Measurements from ENCODE around the gene COG6.

The COG6 gene

GRCh38 chr13:39655569-39656324 lies at the start of gene COG6:
Gene COG6, plus strand, starts transcription at chr13:39655662. Its CDS starts 65 bp downstream, at chr13:39655727.
- peak within 1 kb of the TSS; percentile 46 for H3K27ac Mint-ChIP-seq
- TF ChIP-seq, protein P1, sequence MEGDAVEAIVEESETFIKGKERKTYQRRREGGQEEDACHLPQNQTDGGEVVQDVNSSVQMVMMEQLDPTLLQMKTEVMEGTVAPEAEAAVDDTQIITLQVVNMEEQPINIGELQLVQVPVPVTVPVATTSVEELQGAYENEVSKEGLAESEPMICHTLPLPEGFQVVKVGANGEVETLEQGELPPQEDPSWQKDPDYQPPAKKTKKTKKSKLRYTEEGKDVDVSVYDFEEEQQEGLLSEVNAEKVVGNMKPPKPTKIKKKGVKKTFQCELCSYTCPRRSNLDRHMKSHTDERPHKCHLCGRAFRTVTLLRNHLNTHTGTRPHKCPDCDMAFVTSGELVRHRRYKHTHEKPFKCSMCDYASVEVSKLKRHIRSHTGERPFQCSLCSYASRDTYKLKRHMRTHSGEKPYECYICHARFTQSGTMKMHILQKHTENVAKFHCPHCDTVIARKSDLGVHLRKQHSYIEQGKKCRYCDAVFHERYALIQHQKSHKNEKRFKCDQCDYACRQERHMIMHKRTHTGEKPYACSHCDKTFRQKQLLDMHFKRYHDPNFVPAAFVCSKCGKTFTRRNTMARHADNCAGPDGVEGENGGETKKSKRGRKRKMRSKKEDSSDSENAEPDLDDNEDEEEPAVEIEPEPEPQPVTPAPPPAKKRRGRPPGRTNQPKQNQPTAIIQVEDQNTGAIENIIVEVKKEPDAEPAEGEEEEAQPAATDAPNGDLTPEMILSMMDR (IDR thresholded peaks at IDR 0.05): no peak
- DNase-seq: peak; percentile 94
- H3K27me3 Mint-ChIP-seq (ENCODE audit: low read depth, poor library complexity): peaks cover 10% of the 10 kb centered on the region
- H3K36me3 Mint-ChIP-seq (ENCODE audit: low read depth): peaks cover 15% of the 10 kb centered on the region
- H3K9me3 Mint-ChIP-seq: peaks cover 12% of the 10 kb centered on the region
- H3K4me1 Mint-ChIP-seq: peaks cover 18% of the 10 kb centered on the region
- peak within 1 kb of the TSS; percentile 99 for H3K4me3 Mint-ChIP-seq

GRCh38 chr13:39605677-39606320 lies 49.7 kb upstream of the COG6 start:
- Mint-ChIP-seq H3K4me1 (peaks cover 28% of the 10 kb centered on the region), H3K36me3 (ENCODE audit: low read depth) (no peaks in the 10 kb centered on the region), H3K4me3 (no peak overlapping the region), H3K27me3 (ENCODE audit: low read depth, poor library complexity) (peaks cover 3% of the 10 kb centered on the region), H3K27ac (no peak overlapping the region), H3K9me3 (no peaks in the 10 kb centered on the region)
- DNase-seq: no peak
- TF ChIP-seq, protein P1 (IDR thresholded peaks at IDR 0.05): no peak

DNA sequence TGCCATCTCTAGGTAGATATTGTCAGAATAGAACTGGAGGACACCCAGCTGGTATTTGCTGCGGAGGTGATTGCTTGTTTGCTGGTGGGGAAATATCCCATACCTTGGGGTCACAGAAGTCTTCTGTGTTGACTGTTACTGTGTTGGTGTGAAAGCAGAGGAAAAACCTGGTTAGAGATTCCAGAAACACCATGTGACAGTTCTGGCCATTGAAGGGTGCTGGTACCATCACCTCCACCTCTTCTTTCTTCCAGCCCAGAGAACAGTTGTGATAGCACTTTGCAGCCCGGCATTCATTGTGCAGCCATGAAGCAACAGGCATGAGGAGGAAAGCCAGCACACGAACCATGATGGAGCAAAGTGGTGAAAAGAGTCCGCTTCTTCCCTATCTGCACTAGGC lies 47.6 kb upstream of the COG6 start:
- peaks cover 11% of the 10 kb centered on the region for H3K4me1 Mint-ChIP-seq
- no peak overlapping the region for H3K4me3 Mint-ChIP-seq
- H3K27ac Mint-ChIP-seq: no peak overlapping the region
- no peak for DNase-seq
- no peaks in the 10 kb centered on the region for H3K9me3 Mint-ChIP-seq
- TF ChIP-seq, protein P1 (IDR thresholded peaks at IDR 0.05): no peak
- no peaks in the 10 kb centered on the region for H3K36me3 Mint-ChIP-seq (ENCODE audit: low read depth)
- H3K27me3 Mint-ChIP-seq (ENCODE audit: low read depth, poor library complexity): no peaks in the 10 kb centered on the region

- no peaks in the 10 kb centered on the region for H3K4me1 Mint-ChIP-seq
- DNase-seq: peak; percentile 76
- no peaks in the 10 kb centered on the region for H3K36me3 Mint-ChIP-seq (ENCODE audit: low read depth)
- no peak overlapping the region for H3K27ac Mint-ChIP-seq
- no peaks in the 10 kb centered on the region for H3K27me3 Mint-ChIP-seq (ENCODE audit: low read depth, poor library complexity)
- H3K4me3 Mint-ChIP-seq: no peak overlapping the region
- TF ChIP-seq, protein P1 (IDR thresholded peaks at IDR 0.05): peak; percentile 87
- no peaks in the 10 kb centered on the region for H3K9me3 Mint-ChIP-seq
Observed at GRCh38 chr13:39612023-39612637, 43.3 kb upstream of the COG6 start.

GRCh38 chr13:39616087-39616694 lies 39.3 kb upstream of the COG6 start:
- H3K27me3 Mint-ChIP-seq (ENCODE audit: low read depth, poor library complexity): peaks cover 4% of the 10 kb centered on the region
- DNase-seq: peak; percentile 50
- H3K4me1 Mint-ChIP-seq: peaks cover 7% of the 10 kb centered on the region
- no peaks in the 10 kb centered on the region for H3K9me3 Mint-ChIP-seq
- H3K4me3 Mint-ChIP-seq: no peak overlapping the region
- TF ChIP-seq, protein P1 (IDR thresholded peaks at IDR 0.05): peak; percentile 93
- H3K36me3 Mint-ChIP-seq (ENCODE audit: low read depth): no peaks in the 10 kb centered on the region
- no peak overlapping the region for H3K27ac Mint-ChIP-seq
